GM12891 (cell line): ENCODE results near the gene MAML2.

ENCODE experiments used
- POLR2A ChIP-seq: IDR thresholded peaks from 2 replicates; pipeline ENCODE4 v1.6.1; 2011; ENCODE audit warnings: low read depth, low read length, control low read depth
- POLR2AphosphoS5 ChIP-seq: IDR thresholded peaks from 2 replicates; pipeline ENCODE4 v1.6.1; 2011; ENCODE audit warnings: low read depth, low read length, control low read depth
- SPI1 ChIP-seq: IDR thresholded peaks from 2 replicates; pipeline ENCODE4 v1.6.1; 2011; ENCODE audit warnings: low read depth, low read length, control low read depth

- TF ChIP-seq POLR2A (no peak), SPI1 (no peak), POLR2AphosphoS5 (no peak)
These were observed 23.0 kb upstream of the MAML2 start for GRCh38 chr11:96366024-96366423.
